ENCODE results near the gene CES4A.
"Not testable (repeated sequence)": the region's sequence is repeated elsewhere in the genome, so short reads cannot be mapped to it uniquely, and the experiment has no call there.

CES4A gene

GRCh38 chr16:67024384-67025209, 36.2 kb downstream of the CES4A start:
- FAIRE-seq: no peak

GRCh38 chr16:67025210-67025550, 36.8 kb downstream of the CES4A start:
- no peak for FAIRE-seq

- FAIRE-seq: no peak
Measured at GRCh38 chr16:67026570-67026969, 38.2 kb downstream of the CES4A start.

- no peak for FAIRE-seq
Measured at GRCh38 chr16:67027046-67027445, 38.7 kb downstream of the CES4A start.

GRCh38 chr16:67028167-67028695, 39.8 kb downstream of the CES4A start:
- FAIRE-seq: no peak

- FAIRE-seq: no peak
Measured at GRCh38 chr16:67028696-67029253, 40.4 kb downstream of the CES4A start, which contains the start of gene CBFB. TSS of gene CBFB (plus strand) at chr16:67029149. CDS start at chr16:67029408, 259 bp downstream.

- no peak for FAIRE-seq
Measured at GRCh38 chr16:67029254-67030096, 41.1 kb downstream of the CES4A start.

- no peak for FAIRE-seq
Measured at GRCh38 chr16:67030221-67030962, 42.0 kb downstream of the CES4A start.

GRCh38 chr16:67034487-67034886, 46.1 kb downstream of the CES4A start:
- FAIRE-seq: no peak

- no peak for FAIRE-seq
Measured at GRCh38 chr16:67035364-67035763, 47.0 kb downstream of the CES4A start.

GRCh38 chr16:67036323-67036741, 47.9 kb downstream of the CES4A start:
- FAIRE-seq: no peak

GRCh38 chr16:67039260-67040020, 51.1 kb downstream of the CES4A start:
- no peak for FAIRE-seq

GRCh38 chr16:67040166-67040565, 51.8 kb downstream of the CES4A start:
- FAIRE-seq: no peak

GRCh38 chr16:67040906-67041305, 52.5 kb downstream of the CES4A start:
- FAIRE-seq: no peak

GRCh38 chr16:67041520-67041919, 53.1 kb downstream of the CES4A start:
- FAIRE-seq: not testable (repeated sequence)

- FAIRE-seq: no peak
Measured at GRCh38 chr16:67043420-67043819, 55.0 kb downstream of the CES4A start.

- FAIRE-seq: no peak
Measured at GRCh38 chr16:67050796-67051195, 62.4 kb downstream of the CES4A start.

- FAIRE-seq: no peak
Measured at GRCh38 chr16:67052399-67052798, 64.0 kb downstream of the CES4A start.

- FAIRE-seq: no peak
Measured at GRCh38 chr16:67053767-67054334, 65.5 kb downstream of the CES4A start.

GRCh38 chr16:67054901-67055300, 66.5 kb downstream of the CES4A start:
- no peak for FAIRE-seq

GRCh38 chr16:67055712-67056487, 67.5 kb downstream of the CES4A start:
- no peak for FAIRE-seq
